Endothelial cell of umbilical vein (primary cell): Measurements from ENCODE around the gene LYRM4. TPM values are rescaled to one million over a fixed set of nuclear protein-coding genes. Genes with fewer than 3 reads are reported as not detected.

Source experiments
- BruUV-seq: library from RNA; stranded (reverse); fragments of 400-500 nt; replicated peaks from 2 replicates; lab custom pipeline; 2021; lab: Mats Ljungman, UMichigan
- CTCF ChIA-PET: fragments of 300-600, 350-600 bp; sonication (Branson Sonifier 250); formaldehyde crosslinking; loops from one replicate; lab custom pipeline; 2021; ENCODE audit warnings: antibody characterized with exemption, inconsistent platforms; lab: Charles Lee
- POLR2A ChIA-PET: fragments of 300-600, 350-600 bp; sonication (Branson Sonifier 250); formaldehyde crosslinking; loops from one replicate; lab custom pipeline; 2021; ENCODE audit warnings: antibody characterized with exemption, inconsistent platforms; lab: Charles Lee
- DNase-seq: peaks from one replicate; pipeline ENCODE4 v3.0.0-alpha.2; 2011; ENCODE audit warnings: low read depth, low spot score
- FAIRE-seq: peaks from 2 replicates; lab custom pipeline; 2011; peaks lifted over from hg19 to GRCh38; lab: Jason Lieb, UNC
- H2AFZ ChIP-seq: 2 replicates; pipeline ENCODE4 v1.6.0; 2012; ENCODE audit warnings: low read depth, low read length, control low read depth, inconsistent platforms
- H3K27ac ChIP-seq: 2 replicates; pipeline ENCODE4 v1.5.1; 2011; ENCODE audit warnings: low read depth, mild to moderate bottlenecking, control low read depth, low read length, moderate library complexity; ENCODE audit not compliant: insufficient read depth
- H3K27me3 ChIP-seq, 2 experiments: 2 replicates each; pipeline versions ENCODE4 v1.6.0 to v1.6.1; 2011; ENCODE audit warnings: low read length in 2 of 2, mixed read lengths in 1 of 2; ENCODE audit not compliant: control insufficient read depth in 2 of 2, insufficient read depth in 2 of 2
- H3K36me3 ChIP-seq, 2 experiments: 2 replicates in 1 of 2; 3 replicates in 1 of 2; pipeline ENCODE4 v1.5.1; 2011; ENCODE audit warnings: low read length in 2 of 2, mild to moderate bottlenecking in 1 of 2, moderate library complexity in 1 of 2; ENCODE audit not compliant: control insufficient read depth in 2 of 2, insufficient read depth in 2 of 2; ENCODE audit errors: extremely low read depth in 1 of 2
- H3K4me1 ChIP-seq: 3 replicates; pipeline ENCODE4 v1.5.1; 2011; ENCODE audit warnings: mild to moderate bottlenecking, low read length; ENCODE audit not compliant: control insufficient read depth, insufficient read depth; ENCODE audit errors: extremely low read depth
- H3K4me2 ChIP-seq: 2 replicates; pipeline ENCODE4 v1.6.1; 2011; ENCODE audit warnings: low read length, control low read depth, mixed read lengths; ENCODE audit not compliant: insufficient read depth
- H3K4me3 ChIP-seq, 3 experiments: fragments of 200-600 bp in 1 of 3; sonication (generic), shearing (Covaris generic) in 1 of 3; replicated peaks in 1 of 3; 2 replicates each; pipeline ENCODE4 v1.5.1; 2011 to 2016; ENCODE audit warnings: control low read depth in 3 of 3, low read length in 3 of 3, mild to moderate bottlenecking in 2 of 3, inconsistent platforms in 1 of 3, low read depth in 1 of 3, moderate library complexity in 1 of 3; ENCODE audit not compliant: insufficient read depth in 1 of 3
- H3K79me2 ChIP-seq: 2 replicates; pipeline ENCODE4 v1.6.0; 2012; ENCODE audit warnings: low read length, inconsistent platforms; ENCODE audit not compliant: control insufficient read depth, insufficient read depth
- H3K9ac ChIP-seq: replicated peaks from 2 replicates; pipeline ENCODE3; 2011; ENCODE audit warnings: low read length, control low read depth; ENCODE audit not compliant: insufficient read depth; ENCODE audit errors: extremely low read depth
- H3K9me1 ChIP-seq: replicated peaks from 3 replicates; pipeline ENCODE4 v1.6.0; 2011; ENCODE audit warnings: mild to moderate bottlenecking, low read length; ENCODE audit not compliant: control insufficient read depth, insufficient read depth; ENCODE audit errors: extremely low read depth
- H3K9me3 ChIP-seq: replicated peaks from 2 replicates; pipeline ENCODE4 v1.5.1; 2012; ENCODE audit warnings: low read length, inconsistent platforms; ENCODE audit not compliant: control insufficient read depth, insufficient read depth
- H4K20me1 ChIP-seq: replicated peaks from 2 replicates; pipeline ENCODE3; 2011; ENCODE audit warnings: mild to moderate bottlenecking, low read length; ENCODE audit not compliant: control insufficient read depth, insufficient read depth; ENCODE audit errors: extremely low read depth
- EZH2 ChIP-seq: IDR thresholded peaks from 2 replicates; pipeline ENCODE4 v1.6.1; 2012; ENCODE audit warnings: borderline replicate concordance, low read depth, mild to moderate bottlenecking, moderate library complexity, low read length, inconsistent platforms; ENCODE audit not compliant: severe bottlenecking
- FOS ChIP-seq: IDR thresholded peaks from 2 replicates; pipeline ENCODE4 v1.6.1; 2011; ENCODE audit warnings: mild to moderate bottlenecking, low read length, moderate library complexity, borderline replicate concordance; ENCODE audit not compliant: insufficient read depth
- GATA2 ChIP-seq: IDR thresholded peaks from 2 replicates; pipeline ENCODE4 v1.7.0; 2011; ENCODE audit warnings: low read depth, mild to moderate bottlenecking, moderate library complexity, mixed read lengths, low read length; ENCODE audit not compliant: insufficient read length, insufficient read depth
- JUN ChIP-seq: IDR thresholded peaks from 2 replicates; pipeline ENCODE4 v1.6.1; 2011; ENCODE audit warnings: borderline replicate concordance, low read depth; ENCODE audit not compliant: insufficient read length, insufficient read depth
- MYC ChIP-seq: IDR thresholded peaks from one replicate; pipeline ENCODE4 v1.6.1; 2011; ENCODE audit warnings: mild to moderate bottlenecking, low read depth, low read length
- POLR2A ChIP-seq: IDR thresholded peaks from 2 replicates; pipeline ENCODE4 v1.6.1; 2012; ENCODE audit warnings: low read depth, mild to moderate bottlenecking, control low read depth, low read length
- POLR2AphosphoS5 ChIP-seq: IDR thresholded peaks from 2 replicates; pipeline ENCODE4 v1.6.1; 2012; ENCODE audit warnings: low read depth, mild to moderate bottlenecking, control low read depth, low read length, moderate library complexity; ENCODE audit not compliant: insufficient read depth
- dilution Hi-C: fragments of 300-500 bp; cut with MboI; formaldehyde crosslinking; loops from one replicate; pipeline ENCODE4 v1.15.0; 2019; ENCODE audit warnings: low sequenced_read_pairs; ENCODE audit not compliant: extremely low pct_ligation_motif_present
- intact Hi-C: fragments of 100-400 bp; cut with micrococcal nuclease; formaldehyde crosslinking; loops from one replicate; pipeline ENCODE4 v1.10.0; 2022
- polyA plus RNA-seq, 4 experiments: library from polyadenylated mRNA; depleted of rRNA in 3 of 4; stranded (reverse) in 3 of 4; unstranded in 1 of 4; fragments of >200 nt; gene quantifications; 2 replicates each; pipeline versions ENCODE4 v1.2.1 to v1.2.3, GENCODE V29; 2011 to 2012; ENCODE audit warnings: missing spikeins in 1 of 4
- total RNA-seq: library from RNA; stranded (reverse); gene quantifications from 2 replicates; pipeline ENCODE4 v1.2.3, GENCODE V29; 2021
- TF ChIP-seq, protein P1 (sequence below): IDR thresholded peaks from 2 replicates; pipeline ENCODE4 v1.6.1; 2011; ENCODE audit not compliant: insufficient read depth, insufficient read length
- TF ChIP-seq, protein P2 (sequence below), 2 donors: IDR thresholded peaks; 1 replicate in 1 of 2; 2 replicates in 1 of 2; pipeline ENCODE4 v1.5.1; 2011; ENCODE audit warnings: low read length in 2 of 2, mild to moderate bottlenecking in 2 of 2, moderate library complexity in 2 of 2, control low read depth in 1 of 2, inconsistent platforms in 1 of 2, low read depth in 1 of 2; ENCODE audit not compliant: insufficient read depth in 1 of 2; ENCODE audit errors: extremely low read depth in 1 of 2

Gene LYRM4
- total and polyA plus RNA-seq, 2 donors (not counting 3 experiments of a cell fraction or from before 2014, with no cell fraction given), result 39.5 to 44.0 TPM

DNA sequence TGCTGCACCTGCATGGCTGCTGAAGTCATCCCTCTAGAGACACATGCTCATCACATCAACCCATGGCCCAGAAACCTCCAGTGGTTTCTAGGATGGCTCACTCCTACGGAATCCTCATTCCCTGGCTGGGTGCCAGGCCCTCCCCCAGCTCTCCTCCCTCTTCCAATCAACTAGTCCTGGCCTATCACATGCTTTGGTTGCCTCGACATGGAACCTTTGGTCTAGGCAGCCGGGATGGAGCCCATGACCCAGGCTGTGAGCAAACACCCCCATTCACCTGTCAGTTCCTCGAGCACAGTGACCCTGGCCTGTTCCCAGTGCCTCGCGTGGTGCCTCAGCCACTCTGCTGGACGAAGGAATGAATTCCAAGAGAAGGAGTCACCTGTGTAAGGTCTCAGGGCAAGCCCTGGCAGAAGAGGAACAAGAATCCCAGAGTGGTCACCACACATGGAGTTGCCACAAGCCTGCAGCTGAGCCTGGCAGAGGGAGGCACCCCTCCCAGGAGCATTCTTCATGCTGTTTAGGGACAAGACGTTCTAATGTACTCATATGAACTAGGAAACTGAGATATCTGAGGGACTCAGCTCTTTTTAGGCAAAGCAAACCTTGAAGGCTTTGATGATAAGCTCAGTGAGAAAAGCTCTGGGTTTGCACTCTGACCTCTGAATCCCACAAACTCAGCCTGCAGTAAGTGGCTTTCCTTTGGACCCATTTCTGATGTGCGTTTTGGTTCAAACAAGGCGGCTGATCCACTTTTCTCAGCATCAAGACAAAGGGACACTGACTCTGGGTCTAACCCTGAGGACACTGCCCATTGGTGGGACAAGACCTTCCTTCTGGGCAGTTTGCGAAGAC is 135.4 kb downstream of the LYRM4 start:
- H3K4me2 ChIP-seq, result no peak overlapping the region
- no peaks in the 10 kb centered on the region for H4K20me1 ChIP-seq
- H3K36me3 ChIP-seq, result no peaks in the 10 kb centered on the region
- no peaks in the 10 kb centered on the region for H3K9me1 ChIP-seq
- no peak for FAIRE-seq
- dilution Hi-C loops, result no loop called here
- ChIA-PET POLR2A (no interaction called here), CTCF (interaction anchor here (1.0 kb wide), 1 partner anchor 18 kb away, joined by 4 read pairs; no protein-coding TSS in a partner anchor)
- H3K9ac ChIP-seq, result no peak overlapping the region
- no peak overlapping the region for H3K27ac ChIP-seq
- TF ChIP-seq, protein P1, sequence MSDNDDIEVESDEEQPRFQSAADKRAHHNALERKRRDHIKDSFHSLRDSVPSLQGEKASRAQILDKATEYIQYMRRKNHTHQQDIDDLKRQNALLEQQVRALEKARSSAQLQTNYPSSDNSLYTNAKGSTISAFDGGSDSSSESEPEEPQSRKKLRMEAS, result no peak
- TF ChIP-seq POLR2AphosphoS5 (no peak), MYC (no peak), JUN (no peak), GATA2 (no peak), POLR2A (no peak), EZH2 (no peak), FOS (no peak)
- TF ChIP-seq, protein P2, sequence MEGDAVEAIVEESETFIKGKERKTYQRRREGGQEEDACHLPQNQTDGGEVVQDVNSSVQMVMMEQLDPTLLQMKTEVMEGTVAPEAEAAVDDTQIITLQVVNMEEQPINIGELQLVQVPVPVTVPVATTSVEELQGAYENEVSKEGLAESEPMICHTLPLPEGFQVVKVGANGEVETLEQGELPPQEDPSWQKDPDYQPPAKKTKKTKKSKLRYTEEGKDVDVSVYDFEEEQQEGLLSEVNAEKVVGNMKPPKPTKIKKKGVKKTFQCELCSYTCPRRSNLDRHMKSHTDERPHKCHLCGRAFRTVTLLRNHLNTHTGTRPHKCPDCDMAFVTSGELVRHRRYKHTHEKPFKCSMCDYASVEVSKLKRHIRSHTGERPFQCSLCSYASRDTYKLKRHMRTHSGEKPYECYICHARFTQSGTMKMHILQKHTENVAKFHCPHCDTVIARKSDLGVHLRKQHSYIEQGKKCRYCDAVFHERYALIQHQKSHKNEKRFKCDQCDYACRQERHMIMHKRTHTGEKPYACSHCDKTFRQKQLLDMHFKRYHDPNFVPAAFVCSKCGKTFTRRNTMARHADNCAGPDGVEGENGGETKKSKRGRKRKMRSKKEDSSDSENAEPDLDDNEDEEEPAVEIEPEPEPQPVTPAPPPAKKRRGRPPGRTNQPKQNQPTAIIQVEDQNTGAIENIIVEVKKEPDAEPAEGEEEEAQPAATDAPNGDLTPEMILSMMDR (IDR thresholded peaks at IDR 0.05; ENCODE audit: extremely low read depth in 1 of 2, insufficient read depth in 1 of 2, low read depth in 1 of 2, low read length in 2 of 2), result no peak
- no peaks in the 10 kb centered on the region for H3K27me3 ChIP-seq
- intact Hi-C loops, result no loop called here
- no peaks in the 10 kb centered on the region for H3K9me3 ChIP-seq
- BruUV-seq, result no TSS peak
- H3K4me3 ChIP-seq, result no peak overlapping the region
- no peak overlapping the region for H2AFZ ChIP-seq
- no peaks in the 10 kb centered on the region for H3K4me1 ChIP-seq
- no peaks in the 10 kb centered on the region for H3K79me2 ChIP-seq
- DNase-seq, result no peak
